NB4 (cell line): ENCODE results near the gene TBCE.

Experiments used
- CTCF ChIP-seq: IDR thresholded peaks from one replicate; pipeline ENCODE4 v1.5.1; 2012; ENCODE audit warnings: low read depth, low read length
- MYC ChIP-seq: IDR thresholded peaks from 2 replicates; pipeline ENCODE4 v1.6.1; 2011; ENCODE audit warnings: low read depth, low read length
- TF ChIP-seq, protein P1 (sequence below): IDR thresholded peaks from 2 replicates; pipeline ENCODE4 v1.6.1; 2011; ENCODE audit warnings: low read depth, low read length

DNA sequence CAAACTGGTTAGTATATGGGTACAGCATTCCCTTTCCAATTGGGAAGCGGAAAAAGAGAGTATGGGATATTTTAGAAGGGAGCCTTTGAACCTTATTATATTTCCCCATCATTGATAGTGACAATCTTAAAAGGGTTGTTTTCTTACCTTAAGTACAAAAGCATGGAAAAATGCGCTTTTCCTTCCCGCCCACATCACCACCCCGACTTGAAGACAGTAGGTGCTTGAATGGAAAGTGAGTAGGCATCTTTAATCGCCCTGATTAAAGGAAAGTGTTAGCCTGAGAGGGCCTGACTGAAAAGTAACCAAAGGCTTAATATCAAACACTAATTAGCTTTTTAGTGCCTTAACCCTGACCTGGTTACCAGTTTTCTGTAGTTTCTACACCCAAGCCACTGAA lies 23.5 kb upstream of the TBCE start:
- TF ChIP-seq, protein P1, sequence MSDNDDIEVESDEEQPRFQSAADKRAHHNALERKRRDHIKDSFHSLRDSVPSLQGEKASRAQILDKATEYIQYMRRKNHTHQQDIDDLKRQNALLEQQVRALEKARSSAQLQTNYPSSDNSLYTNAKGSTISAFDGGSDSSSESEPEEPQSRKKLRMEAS, result no peak
- no peak for TF ChIP-seq MYC
- no peak for TF ChIP-seq CTCF
